Measurements from ENCODE around the gene PDZD4.

DNA sequence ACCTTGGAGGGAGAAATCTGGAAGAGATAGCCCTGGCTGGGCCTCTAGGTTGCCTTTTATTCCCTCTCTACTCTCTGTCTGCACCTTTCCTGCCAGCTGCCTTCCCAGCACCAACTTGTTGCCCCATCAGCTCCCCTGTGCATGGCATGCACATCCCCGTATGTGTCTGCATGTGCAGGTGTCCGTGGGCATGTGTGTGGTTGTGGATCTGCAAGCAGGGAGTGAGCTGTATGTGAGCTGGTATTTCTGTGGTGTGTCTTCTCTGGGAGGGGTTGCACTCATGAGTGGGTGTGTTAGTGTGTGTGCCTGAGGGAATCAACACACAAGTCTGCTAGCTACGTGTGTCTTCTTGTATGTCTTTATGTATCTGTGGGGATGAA lies 45.8 kb upstream of the PDZD4 start:
- no peak for TF ChIP-seq POLR2AphosphoS5 (IDR thresholded peaks at IDR 0.05)
- TF ChIP-seq, protein P1, sequence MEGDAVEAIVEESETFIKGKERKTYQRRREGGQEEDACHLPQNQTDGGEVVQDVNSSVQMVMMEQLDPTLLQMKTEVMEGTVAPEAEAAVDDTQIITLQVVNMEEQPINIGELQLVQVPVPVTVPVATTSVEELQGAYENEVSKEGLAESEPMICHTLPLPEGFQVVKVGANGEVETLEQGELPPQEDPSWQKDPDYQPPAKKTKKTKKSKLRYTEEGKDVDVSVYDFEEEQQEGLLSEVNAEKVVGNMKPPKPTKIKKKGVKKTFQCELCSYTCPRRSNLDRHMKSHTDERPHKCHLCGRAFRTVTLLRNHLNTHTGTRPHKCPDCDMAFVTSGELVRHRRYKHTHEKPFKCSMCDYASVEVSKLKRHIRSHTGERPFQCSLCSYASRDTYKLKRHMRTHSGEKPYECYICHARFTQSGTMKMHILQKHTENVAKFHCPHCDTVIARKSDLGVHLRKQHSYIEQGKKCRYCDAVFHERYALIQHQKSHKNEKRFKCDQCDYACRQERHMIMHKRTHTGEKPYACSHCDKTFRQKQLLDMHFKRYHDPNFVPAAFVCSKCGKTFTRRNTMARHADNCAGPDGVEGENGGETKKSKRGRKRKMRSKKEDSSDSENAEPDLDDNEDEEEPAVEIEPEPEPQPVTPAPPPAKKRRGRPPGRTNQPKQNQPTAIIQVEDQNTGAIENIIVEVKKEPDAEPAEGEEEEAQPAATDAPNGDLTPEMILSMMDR (IDR thresholded peaks at IDR 0.05) = no peak
- TF ChIP-seq POLR2A (IDR thresholded peaks at IDR 0.05) = no peak
- TF ChIP-seq EP300 (IDR thresholded peaks at IDR 0.05; ENCODE audit: low read depth) = no peak

Data from transverse colon (tissue), 4 donors.